Skeletal muscle tissue (tissue), 2 donors: ENCODE measurements around the gene PGAM5. TPM values are rescaled to one million over a fixed set of nuclear protein-coding genes. Genes with fewer than 3 reads are reported as not detected.

Experiments
- small RNA-seq: library from RNA; depleted of rRNA; stranded (forward); fragments of <200 nt; gene quantifications from one replicate; pipeline ENCODE3, GENCODE V24; 2014
- total RNA-seq: library from RNA; depleted of rRNA; stranded (reverse); fragments of >200 nt; gene quantifications from one replicate; pipeline ENCODE4 v1.2.3, GENCODE V29; 2014

PGAM5 gene
- total RNA-seq, 1 donor from 2014 or later = 16.7 TPM

Small RNAs within 50 kb of the gene (small RNA-seq; reads per million reads assigned to genes)
- not detected for gene RNA5SP379

Other genes starting within 250 kb of the PGAM5 start
- gene FBRSL1, start 220.7 kb upstream of the PGAM5 start, total RNA-seq = 6.8 TPM
- 1.0 TPM for gene LRCOL1, start 100.3 kb upstream of the PGAM5 start, total RNA-seq
- not detected for gene P2RX2, start 92.1 kb upstream of the PGAM5 start, total RNA-seq
- gene POLE, start 23.5 kb upstream of the PGAM5 start, total RNA-seq = 32.9 TPM
- 22.4 TPM for gene PXMP2, start 23.3 kb upstream of the PGAM5 start, total RNA-seq
- gene ANKLE2, start 51.0 kb downstream of the PGAM5 start, total RNA-seq = 28.7 TPM
- 41.8 TPM for gene GOLGA3, start 118.0 kb downstream of the PGAM5 start, total RNA-seq
- 14.1 TPM for gene CHFR, start 176.8 kb downstream of the PGAM5 start, total RNA-seq
- gene ZNF605, start 245.5 kb downstream of the PGAM5 start, total RNA-seq = 6.3 TPM